Dermis blood vessel endothelial cell (primary cell): ENCODE results near the gene MEDAG. TPM values are rescaled to one million over a fixed set of nuclear protein-coding genes. Genes with fewer than 3 reads are reported as not detected.

Experiments used
- DNase-seq: peaks from one replicate; pipeline ENCODE4 v3.0.0; 2010
- total RNA-seq: library from RNA; depleted of rRNA; stranded (reverse); fragments of >200 nt; gene quantifications from 2 replicates; pipeline ENCODE4 v1.2.3, GENCODE V29; 2014

Gene MEDAG
- total RNA-seq, 1 donor from 2014 or later: 37.1 TPM

GRCh38 chr13:30873499-30873898, 32.6 kb upstream of the MEDAG start:
- peak; percentile 30 for DNase-seq

- no peak for DNase-seq
These were observed 32.0 kb upstream of the MEDAG start for GRCh38 chr13:30874111-30874510.

- DNase-seq: no peak
These were observed 31.5 kb upstream of the MEDAG start for GRCh38 chr13:30874561-30874960.

GRCh38 chr13:30877335-30877734, 28.7 kb upstream of the MEDAG start:
- peak; percentile 69 for DNase-seq

GRCh38 chr13:30880151-30880855, 25.8 kb upstream of the MEDAG start:
- DNase-seq: no peak

- DNase-seq: peak; percentile 30
These were observed 25.3 kb upstream of the MEDAG start for GRCh38 chr13:30880856-30881155.

GRCh38 chr13:30881191-30881651, 24.9 kb upstream of the MEDAG start:
- no peak for DNase-seq

- DNase-seq: no peak
These were observed 23.8 kb upstream of the MEDAG start for GRCh38 chr13:30882026-30882850.

- no peak for DNase-seq
These were observed 22.9 kb upstream of the MEDAG start for GRCh38 chr13:30882996-30883766.

GRCh38 chr13:30884543-30884942, 21.5 kb upstream of the MEDAG start:
- DNase-seq: no peak

- DNase-seq: no peak
These were observed 16.8 kb upstream of the MEDAG start for GRCh38 chr13:30889196-30889690.

GRCh38 chr13:30892966-30893365, 13.1 kb upstream of the MEDAG start:
- peak; percentile 57 for DNase-seq

GRCh38 chr13:30895773-30896172, 10.3 kb upstream of the MEDAG start:
- peak; percentile 68 for DNase-seq

- DNase-seq: no peak
These were observed 8.0 kb upstream of the MEDAG start for GRCh38 chr13:30898070-30898469.

- peak; percentile 99 for DNase-seq
These were observed 7.3 kb upstream of the MEDAG start for GRCh38 chr13:30898678-30899241.

GRCh38 chr13:30900436-30900835, 5.6 kb upstream of the MEDAG start:
- no peak for DNase-seq

- DNase-seq: peak; percentile 20
These were observed 4.9 kb upstream of the MEDAG start for GRCh38 chr13:30900952-30901749.

- no peak for DNase-seq
These were observed 2.0 kb upstream of the MEDAG start for GRCh38 chr13:30904043-30904442.

- peak; percentile 37 for DNase-seq
These were observed 460 bp downstream of the MEDAG start for GRCh38 chr13:30906411-30907051.

GRCh38 chr13:30907121-30907861, 1.2 kb downstream of the MEDAG start:
- peak; percentile 36 for DNase-seq
